Panc1 (cell line): Measurements from ENCODE around the gene DEFB114. TPM values are rescaled to one million over a fixed set of nuclear protein-coding genes. Genes with fewer than 3 reads are reported as not detected.
"Not testable (repeated sequence)": the region's sequence is repeated elsewhere in the genome, so short reads cannot be mapped to it uniquely, and the experiment has no call there.

Experiments
- ATAC-seq: fragments of 200-7000 bp; cut with Tn5 transposase; 2 replicates; pipeline ENCODE4 v1.9.1; 2020; ENCODE audit warnings: mild to moderate bottlenecking, moderate library complexity
- BruUV-seq: library from RNA; stranded (reverse); fragments of 400-500 nt; replicated peaks from 2 replicates; lab custom pipeline; 2021; lab: Mats Ljungman, UMichigan
- CTCF ChIA-PET: fragments of 300-600 bp; sonication (Branson Sonifier 250); formaldehyde crosslinking; loops from one replicate; lab custom pipeline; 2022; ENCODE audit warnings: antibody characterized with exemption; lab: Charles Lee
- POLR2A ChIA-PET: fragments of 300-600 bp; sonication (Branson Sonifier 250); formaldehyde crosslinking; loops from one replicate; lab custom pipeline; 2022; ENCODE audit warnings: antibody characterized with exemption; lab: Charles Lee
- DNase-seq: peaks from one replicate; pipeline ENCODE4 v3.0.0-alpha.2; 2010; ENCODE audit warnings: low read depth, low spot score
- H3K27ac ChIP-seq: 2 replicates; pipeline ENCODE4 v1.5.1; 2011; ENCODE audit warnings: mild to moderate bottlenecking, low read length, inconsistent platforms
- H3K27me3 ChIP-seq: fragments of 200-500 bp; sonication (Bioruptor generic); 2 replicates; pipeline ENCODE4 v1.6.0; 2014; ENCODE audit warnings: low read length, inconsistent platforms; ENCODE audit not compliant: control insufficient read depth, insufficient read depth
- H3K36me3 ChIP-seq: fragments of 200-500 bp; sonication (Bioruptor generic); 2 replicates; pipeline ENCODE4 v1.5.1; 2014; ENCODE audit warnings: inconsistent platforms, mild to moderate bottlenecking, low read length, moderate library complexity; ENCODE audit not compliant: control insufficient read depth, insufficient read depth
- H3K4me1 ChIP-seq: 2 replicates; pipeline ENCODE4 v1.5.1; 2011; ENCODE audit warnings: inconsistent platforms, mild to moderate bottlenecking, low read length, moderate library complexity; ENCODE audit not compliant: control insufficient read depth, insufficient read depth
- H3K4me3 ChIP-seq, 2 experiments: 2 replicates each; pipeline ENCODE4 v1.5.1; 2011 to 2012; ENCODE audit warnings: low read depth in 2 of 2, low read length in 2 of 2, mild to moderate bottlenecking in 2 of 2, inconsistent platforms in 1 of 2, moderate library complexity in 1 of 2
- H3K9me3 ChIP-seq: fragments of 200-500 bp; sonication (Bioruptor generic); 2 replicates; pipeline ENCODE4 v1.5.1; 2014; ENCODE audit warnings: low read depth, mild to moderate bottlenecking, inconsistent platforms, low read length, moderate library complexity; ENCODE audit not compliant: control insufficient read depth, insufficient read depth
- POLR2AphosphoS5 ChIP-seq: IDR thresholded peaks from 2 replicates; pipeline ENCODE4 v1.6.1; 2012; ENCODE audit warnings: mild to moderate bottlenecking, low read depth, low read length, moderate library complexity
- REST ChIP-seq, 2 experiments: IDR thresholded peaks; 2 replicates each; pipeline ENCODE4 v1.6.1; 2011 to 2012; ENCODE audit warnings: low read depth in 2 of 2, control low read depth in 1 of 2, low read length in 1 of 2, mild to moderate bottlenecking in 1 of 2, moderate library complexity in 1 of 2; ENCODE audit not compliant: insufficient read depth in 1 of 2
- SIN3A ChIP-seq: IDR thresholded peaks from 2 replicates; pipeline ENCODE4 v1.6.1; 2012; ENCODE audit warnings: low read depth, mild to moderate bottlenecking, low read length, moderate library complexity, borderline replicate concordance; ENCODE audit not compliant: insufficient read depth
- TCF7L2 ChIP-seq: IDR thresholded peaks from 2 replicates; pipeline ENCODE4 v1.6.1; 2011; ENCODE audit warnings: mild to moderate bottlenecking, low read depth, low read length, inconsistent platforms
- in situ Hi-C: cut with HindIII; loops from 2 replicates; pipeline ENCODE4 v1.10.0; 2016; ENCODE audit warnings: low sequenced_read_pairs, low pct_unique_long_range_greater_than_20kb
- intact Hi-C: fragments of 100-400 bp; cut with micrococcal nuclease; formaldehyde crosslinking; loops from one replicate; pipeline ENCODE4 v1.10.0; 2022; ENCODE audit not compliant: unreplicated experiment
- total RNA-seq: library from RNA; stranded (reverse); gene quantifications from one replicate; pipeline ENCODE4 v1.2.1, GENCODE V29; 2021; ENCODE audit not compliant: unreplicated experiment
- TF ChIP-seq, protein P1 (sequence below): fragments of 450-650 bp; IDR thresholded peaks from 2 replicates; pipeline ENCODE4 v1.5.1; 2017; ENCODE audit warnings: mild to moderate bottlenecking

Gene DEFB114
- total RNA-seq, 1 experiment from 2014 or later = not detected

- DNase-seq (no peak), ATAC-seq (no peak)
- H3K27ac ChIP-seq = no peak overlapping the region
- no peak for TF ChIP-seq TCF7L2
- no peak for TF ChIP-seq REST (IDR thresholded peaks at IDR 0.05; ENCODE audit: insufficient read depth in 1 of 2, low read depth in 2 of 2, low read length in 1 of 2)
- no peak for TF ChIP-seq POLR2AphosphoS5
- no peak for TF ChIP-seq SIN3A
- TF ChIP-seq, protein P1, sequence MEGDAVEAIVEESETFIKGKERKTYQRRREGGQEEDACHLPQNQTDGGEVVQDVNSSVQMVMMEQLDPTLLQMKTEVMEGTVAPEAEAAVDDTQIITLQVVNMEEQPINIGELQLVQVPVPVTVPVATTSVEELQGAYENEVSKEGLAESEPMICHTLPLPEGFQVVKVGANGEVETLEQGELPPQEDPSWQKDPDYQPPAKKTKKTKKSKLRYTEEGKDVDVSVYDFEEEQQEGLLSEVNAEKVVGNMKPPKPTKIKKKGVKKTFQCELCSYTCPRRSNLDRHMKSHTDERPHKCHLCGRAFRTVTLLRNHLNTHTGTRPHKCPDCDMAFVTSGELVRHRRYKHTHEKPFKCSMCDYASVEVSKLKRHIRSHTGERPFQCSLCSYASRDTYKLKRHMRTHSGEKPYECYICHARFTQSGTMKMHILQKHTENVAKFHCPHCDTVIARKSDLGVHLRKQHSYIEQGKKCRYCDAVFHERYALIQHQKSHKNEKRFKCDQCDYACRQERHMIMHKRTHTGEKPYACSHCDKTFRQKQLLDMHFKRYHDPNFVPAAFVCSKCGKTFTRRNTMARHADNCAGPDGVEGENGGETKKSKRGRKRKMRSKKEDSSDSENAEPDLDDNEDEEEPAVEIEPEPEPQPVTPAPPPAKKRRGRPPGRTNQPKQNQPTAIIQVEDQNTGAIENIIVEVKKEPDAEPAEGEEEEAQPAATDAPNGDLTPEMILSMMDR = no peak
- intact Hi-C loops = no loop called here
- in situ Hi-C loops = no loop called here
- ChIA-PET CTCF (no interaction called here), POLR2A (no interaction called here)
- H3K9me3 ChIP-seq = no peaks in the 10 kb centered on the region
- no peaks in the 10 kb centered on the region for H3K4me1 ChIP-seq
- no peaks in the 10 kb centered on the region for H3K27me3 ChIP-seq
- H3K4me3 ChIP-seq = no peak overlapping the region
- BruUV-seq = no TSS peak
- H3K36me3 ChIP-seq = no peaks in the 10 kb centered on the region
These were observed 17.1 kb downstream of the DEFB114 start for GRCh38 chr6:49946835-49947234.

DNA sequence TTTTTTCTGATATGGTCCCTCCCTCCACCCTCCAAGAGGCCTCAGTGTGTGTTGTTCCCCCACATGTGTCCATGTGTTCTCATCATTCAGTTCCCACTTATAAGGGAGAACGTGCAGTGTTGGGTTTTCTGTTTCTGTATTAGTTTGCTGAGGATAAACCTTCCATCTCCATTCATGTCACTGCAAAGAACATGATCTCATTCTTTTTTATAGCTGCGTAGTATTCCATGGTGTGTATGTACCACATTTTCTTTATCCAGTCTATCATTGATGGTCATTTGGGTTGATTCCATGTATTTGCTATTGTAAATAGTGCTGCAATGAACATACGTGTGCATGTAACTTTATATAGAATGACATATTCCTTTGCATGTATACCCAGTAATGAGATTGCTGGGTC, 19.9 kb downstream of the DEFB114 start:
- H3K27ac ChIP-seq, ATAC-seq, CTCF ChIA-PET, intact Hi-C loops, H3K9me3 ChIP-seq, BruUV-seq, H3K4me1 ChIP-seq, H3K27me3 ChIP-seq, H3K4me3 ChIP-seq, in situ Hi-C loops, POLR2A ChIA-PET, DNase-seq, H3K36me3 ChIP-seq: not testable (repeated sequence)

DNA sequence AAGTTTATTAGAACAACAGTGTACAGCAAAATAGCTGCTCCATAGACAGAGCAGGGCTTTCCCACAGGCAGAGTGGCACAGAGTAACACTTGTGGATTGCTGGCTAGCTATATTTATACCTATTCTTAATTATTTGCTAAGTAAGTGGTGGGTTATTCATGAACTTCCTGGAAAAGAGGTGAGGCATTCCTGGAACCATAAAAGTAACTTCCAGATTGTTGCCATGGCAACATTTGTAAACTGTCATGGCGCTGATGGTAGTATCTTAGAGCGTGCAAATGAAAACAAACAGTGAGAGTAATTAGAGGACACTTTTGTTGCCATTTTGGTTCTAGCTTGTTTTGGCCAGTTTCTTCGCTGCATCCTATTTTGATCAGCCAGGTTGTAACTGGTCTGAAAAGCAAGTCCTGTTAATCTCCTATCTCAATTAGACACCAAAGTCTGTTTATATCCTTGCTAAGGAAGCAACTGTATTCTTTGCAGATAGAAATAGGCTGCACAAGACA, 23.9 kb downstream of the DEFB114 start:
- H3K27me3 ChIP-seq = no peaks in the 10 kb centered on the region
- H3K4me1 ChIP-seq = no peaks in the 10 kb centered on the region
- CTCF ChIA-PET = no interaction called here
- no peak for DNase-seq
- intact Hi-C loops = no loop called here
- H3K9me3 ChIP-seq = no peaks in the 10 kb centered on the region
- no peak overlapping the region for H3K4me3 ChIP-seq
- no peak overlapping the region for H3K27ac ChIP-seq
- POLR2A ChIA-PET = interaction anchor here (0.6 kb wide), 1 partner anchor 593 kb away, joined by 19 read pairs; no protein-coding TSS in a partner anchor
- TF ChIP-seq, protein P1 = no peak
- TF ChIP-seq TCF7L2 = no peak
- TF ChIP-seq POLR2AphosphoS5 = no peak
- TF ChIP-seq REST (IDR thresholded peaks at IDR 0.05; ENCODE audit: insufficient read depth in 1 of 2, low read depth in 2 of 2, low read length in 1 of 2) = no peak
- no peak for TF ChIP-seq SIN3A
- in situ Hi-C loops = no loop called here
- no peaks in the 10 kb centered on the region for H3K36me3 ChIP-seq
- no TSS peak for BruUV-seq
- ATAC-seq = no peak
